Loucy (cell line): ENCODE results near the gene CYLD.

Experiments
- EZH2phosphoT487 ChIP-seq: fragments of 200-600 bp; IDR thresholded peaks from 2 replicates; pipeline ENCODE4 v1.6.1; 2018; ENCODE audit warnings: antibody characterized with exemption, mild to moderate bottlenecking, moderate library complexity, borderline replicate concordance
- TF ChIP-seq, protein P1 (sequence below): fragments of 200-600 bp; sonication (generic); conservative IDR thresholded peaks from 2 replicates; pipeline ENCODE4 v1.5.1; 2014; ENCODE audit warnings: mild to moderate bottlenecking, antibody characterized with exemption, low read length

DNA sequence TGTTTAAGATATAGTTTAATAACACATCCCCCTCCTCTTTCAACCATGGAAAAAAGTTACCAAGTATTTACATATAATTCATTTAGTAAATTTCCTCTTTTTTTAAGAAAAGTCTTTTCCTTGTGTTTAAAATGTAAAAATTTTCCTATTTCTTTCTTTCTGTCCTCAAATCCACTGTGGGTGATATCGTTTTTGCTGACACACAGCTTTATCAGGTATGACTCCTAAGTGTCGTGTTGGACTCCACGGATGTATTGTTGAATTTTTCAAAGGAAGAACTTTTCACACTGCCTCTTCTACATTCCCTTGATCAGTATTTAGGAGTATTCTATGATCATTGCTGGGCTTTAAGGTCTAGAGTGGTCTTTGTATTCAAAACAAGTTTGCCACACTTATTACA, 33.1 kb downstream of the CYLD start:
- TF ChIP-seq, protein P1, sequence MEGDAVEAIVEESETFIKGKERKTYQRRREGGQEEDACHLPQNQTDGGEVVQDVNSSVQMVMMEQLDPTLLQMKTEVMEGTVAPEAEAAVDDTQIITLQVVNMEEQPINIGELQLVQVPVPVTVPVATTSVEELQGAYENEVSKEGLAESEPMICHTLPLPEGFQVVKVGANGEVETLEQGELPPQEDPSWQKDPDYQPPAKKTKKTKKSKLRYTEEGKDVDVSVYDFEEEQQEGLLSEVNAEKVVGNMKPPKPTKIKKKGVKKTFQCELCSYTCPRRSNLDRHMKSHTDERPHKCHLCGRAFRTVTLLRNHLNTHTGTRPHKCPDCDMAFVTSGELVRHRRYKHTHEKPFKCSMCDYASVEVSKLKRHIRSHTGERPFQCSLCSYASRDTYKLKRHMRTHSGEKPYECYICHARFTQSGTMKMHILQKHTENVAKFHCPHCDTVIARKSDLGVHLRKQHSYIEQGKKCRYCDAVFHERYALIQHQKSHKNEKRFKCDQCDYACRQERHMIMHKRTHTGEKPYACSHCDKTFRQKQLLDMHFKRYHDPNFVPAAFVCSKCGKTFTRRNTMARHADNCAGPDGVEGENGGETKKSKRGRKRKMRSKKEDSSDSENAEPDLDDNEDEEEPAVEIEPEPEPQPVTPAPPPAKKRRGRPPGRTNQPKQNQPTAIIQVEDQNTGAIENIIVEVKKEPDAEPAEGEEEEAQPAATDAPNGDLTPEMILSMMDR, result no peak
- no peak for TF ChIP-seq EZH2phosphoT487
